A673 (cell line): ENCODE data around the gene INPP4B. TPM values are rescaled to one million over a fixed set of nuclear protein-coding genes. Genes with fewer than 3 reads are reported as not detected.

Source experiments
- BruUV-seq: library from RNA; stranded (reverse); fragments of 400-500 nt; replicated peaks from 2 replicates; lab custom pipeline; 2021; lab: Mats Ljungman, UMichigan
- CTCF ChIA-PET: fragments of 300-600 bp; sonication (Branson Sonifier 250); formaldehyde crosslinking; loops from one replicate; lab custom pipeline; 2022; ENCODE audit warnings: antibody characterized with exemption; lab: Charles Lee
- POLR2A ChIA-PET: fragments of 300-600 bp; sonication (Branson Sonifier 250); formaldehyde crosslinking; loops from one replicate; lab custom pipeline; 2022; ENCODE audit warnings: antibody characterized with exemption; ENCODE audit not compliant: low non-redundant PET; lab: Charles Lee
- DNase-seq: peaks from one replicate; pipeline ENCODE4 v3.0.0-alpha.2; 2015; ENCODE audit warnings: low spot score
- H3K27ac ChIP-seq: fragments of 200-600 bp; sonication (generic); 2 replicates; pipeline ENCODE4 v1.5.1; 2016; ENCODE audit warnings: mixed run types, low read depth, mild to moderate bottlenecking, mixed read lengths, antibody characterized with exemption, low read length; ENCODE audit not compliant: poor library complexity, severe bottlenecking
- H3K27me3 ChIP-seq: fragments of 200-600 bp; sonication (generic); replicated peaks from 2 replicates; pipeline ENCODE4 v1.6.1; 2017; ENCODE audit warnings: mixed run types, low read depth, mild to moderate bottlenecking, mixed read lengths, antibody characterized with exemption, low read length; ENCODE audit not compliant: insufficient read depth, poor library complexity
- H3K36me3 ChIP-seq: fragments of 200-600 bp; sonication (generic); 2 replicates; pipeline ENCODE4 v1.6.1; 2016; ENCODE audit warnings: mixed run types, mild to moderate bottlenecking, mixed read lengths, antibody characterized with exemption, low read length; ENCODE audit not compliant: insufficient read depth, poor library complexity, severe bottlenecking
- H3K4me1 ChIP-seq: fragments of 200-600 bp; sonication (generic); 2 replicates; pipeline ENCODE4 v1.6.1; 2017; ENCODE audit warnings: mixed run types, mild to moderate bottlenecking, mixed read lengths, antibody characterized with exemption, low read length; ENCODE audit not compliant: insufficient read depth, poor library complexity, severe bottlenecking
- H3K4me3 ChIP-seq: fragments of 200-600 bp; sonication (generic); 2 replicates; pipeline ENCODE4 v1.5.1; 2016; ENCODE audit warnings: low read depth, mixed run types, mild to moderate bottlenecking, mixed read lengths, low read length; ENCODE audit not compliant: poor library complexity, severe bottlenecking
- H3K9me3 ChIP-seq: fragments of 200-600 bp; sonication (generic); 2 replicates; pipeline ENCODE4 v1.6.1; 2016; ENCODE audit warnings: mixed run types, low read depth, mild to moderate bottlenecking, mixed read lengths, antibody characterized with exemption, low read length; ENCODE audit not compliant: poor library complexity, severe bottlenecking
- CTCF ChIP-seq: fragments of 300-800, 200-600 bp; sonication (generic); conservative IDR thresholded peaks from 2 replicates; pipeline ENCODE4 v1.5.1; 2017; ENCODE audit warnings: low read depth, mild to moderate bottlenecking, antibody characterized with exemption, low read length, moderate library complexity, mixed read lengths
- EZH2 ChIP-seq: fragments of 200-600 bp; sonication (generic); IDR thresholded peaks from 2 replicates; pipeline ENCODE4 v1.6.1; 2017; ENCODE audit warnings: borderline replicate concordance, low read depth, mild to moderate bottlenecking, mixed read lengths, antibody characterized with exemption, low read length; ENCODE audit not compliant: poor library complexity, severe bottlenecking
- intact Hi-C: fragments of 100-400 bp; cut with micrococcal nuclease; formaldehyde crosslinking; loops from one replicate; pipeline ENCODE4 v1.10.0; 2022; ENCODE audit not compliant: unreplicated experiment
- total RNA-seq: library from RNA; stranded (reverse); gene quantifications from 2 replicates; pipeline ENCODE4 v1.2.3, GENCODE V29; 2021

Gene INPP4B
- total RNA-seq, 1 experiment from 2014 or later = 13.1 TPM

- BruUV-seq = no TSS peak
- ChIA-PET POLR2A (no interaction called here), CTCF (no interaction called here)
- Histone ChIP-seq H3K9me3 (no peaks in the 10 kb centered on the region), H3K4me1 (no peaks in the 10 kb centered on the region), H3K36me3 (no peaks in the 10 kb centered on the region), H3K27me3 (no peaks in the 10 kb centered on the region), H3K27ac (no peak overlapping the region), H3K4me3 (no peak overlapping the region)
- TF ChIP-seq EZH2 (no peak), CTCF (no peak)
- intact Hi-C loops = no loop called here
- no peak for DNase-seq
Observed at GRCh38 chr4:142861351-142861750, 15.2 kb upstream of the INPP4B start.

- no TSS peak for BruUV-seq
- POLR2A ChIA-PET = no interaction called here
Observed at GRCh38 chr4:142858965-142859364, 12.9 kb upstream of the INPP4B start.

GRCh38 chr4:142858446-142858845 is 12.3 kb upstream of the INPP4B start:
- no peak overlapping the region for H3K4me3 ChIP-seq
- CTCF ChIA-PET = no interaction called here

More at GRCh38 chr4:142858965-142859364, 12.9 kb upstream of the INPP4B start:
- Histone ChIP-seq H3K36me3 (no peaks in the 10 kb centered on the region), H3K4me3 (no peak overlapping the region), H3K27ac (no peak overlapping the region), H3K27me3 (no peaks in the 10 kb centered on the region), H3K9me3 (no peaks in the 10 kb centered on the region), H3K4me1 (no peaks in the 10 kb centered on the region)
- no peak for DNase-seq
- CTCF ChIA-PET = no interaction called here
- intact Hi-C loops = no loop called here
- TF ChIP-seq CTCF = no peak
- TF ChIP-seq EZH2 = no peak

More at GRCh38 chr4:142858446-142858845, 12.3 kb upstream of the INPP4B start:
- POLR2A ChIA-PET = no interaction called here
- TF ChIP-seq CTCF = no peak
- no peak for TF ChIP-seq EZH2
- no peak overlapping the region for H3K27ac ChIP-seq
- BruUV-seq = no TSS peak
- intact Hi-C loops = no loop called here
- H3K27me3 ChIP-seq = no peaks in the 10 kb centered on the region
- H3K9me3 ChIP-seq = no peaks in the 10 kb centered on the region
- no peaks in the 10 kb centered on the region for H3K4me1 ChIP-seq
- H3K36me3 ChIP-seq = no peaks in the 10 kb centered on the region
- DNase-seq = no peak
